CMK (cell line): Measurements from ENCODE around the gene ZFP90.

Experiments used
- DNase-seq: peaks from one replicate; pipeline ENCODE4 v3.0.0-alpha.2; 2010; ENCODE audit warnings: low read depth

ZFP90 gene

GRCh38 chr16:68590201-68590994 lies 51.3 kb downstream of the ZFP90 start:
- DNase-seq = no peak

DNA sequence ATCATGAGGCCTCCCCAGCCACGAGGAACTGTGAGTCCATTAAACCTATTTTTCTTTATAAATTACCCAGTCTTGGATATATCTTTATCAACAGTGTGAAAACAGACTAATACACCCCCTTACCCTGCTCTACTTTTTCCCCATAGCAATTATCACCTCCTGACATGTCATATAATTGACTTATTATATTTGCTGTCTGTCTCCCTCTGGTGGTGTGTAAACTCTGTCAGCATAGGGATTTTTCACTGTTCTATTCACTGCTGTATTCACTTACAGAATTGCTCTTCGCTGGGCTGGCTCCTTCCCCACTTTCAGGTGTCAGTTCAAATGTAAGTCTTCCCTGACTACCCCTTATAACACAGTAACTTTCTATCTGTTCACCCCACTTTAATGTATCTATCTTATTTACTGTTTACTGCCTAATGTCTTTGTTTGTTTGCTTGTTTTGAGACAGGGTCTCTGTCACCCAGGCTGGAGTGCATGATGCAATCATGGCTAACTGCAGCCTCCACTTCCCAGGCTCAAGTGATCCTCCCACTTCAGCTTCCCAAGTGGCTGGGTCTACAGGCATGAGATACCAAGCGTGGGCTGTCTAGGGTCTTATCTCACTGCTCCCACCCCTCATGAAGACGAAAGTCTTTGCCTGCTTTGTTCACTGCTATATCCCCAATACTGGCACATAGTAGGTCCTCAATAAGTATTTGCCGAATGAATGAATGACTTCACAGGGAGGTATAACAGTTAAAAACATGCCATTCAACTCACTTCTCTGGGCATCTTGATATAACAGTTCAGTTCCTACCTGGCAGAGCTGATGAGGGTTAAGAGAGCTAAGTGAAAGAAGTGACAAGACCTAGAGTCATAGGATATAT lies 53.6 kb downstream of the ZFP90 start:
- no peak for DNase-seq

- DNase-seq = no peak
Measured at GRCh38 chr16:68596266-68596665, 57.2 kb downstream of the ZFP90 start.

DNA sequence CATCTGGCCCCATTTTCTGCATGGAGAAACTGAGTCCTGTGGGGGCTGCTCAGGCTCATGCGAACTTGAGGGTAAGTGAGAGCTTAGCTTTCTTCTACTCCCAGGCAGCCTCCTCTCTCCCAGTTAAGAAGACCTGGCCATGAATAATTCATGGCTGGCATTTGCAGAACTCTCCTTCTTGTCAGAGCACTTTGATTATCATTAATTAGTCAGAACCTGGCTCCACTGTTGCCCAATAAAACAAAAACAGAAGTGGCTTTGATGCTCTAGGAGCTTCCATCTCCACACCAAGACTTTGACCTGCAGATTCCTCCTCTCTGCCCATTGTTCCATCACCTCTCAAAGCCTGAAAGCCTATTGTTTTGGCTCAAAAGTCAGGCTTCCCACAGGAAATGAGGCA lies 60.5 kb downstream of the ZFP90 start:
- no peak for DNase-seq

DNA sequence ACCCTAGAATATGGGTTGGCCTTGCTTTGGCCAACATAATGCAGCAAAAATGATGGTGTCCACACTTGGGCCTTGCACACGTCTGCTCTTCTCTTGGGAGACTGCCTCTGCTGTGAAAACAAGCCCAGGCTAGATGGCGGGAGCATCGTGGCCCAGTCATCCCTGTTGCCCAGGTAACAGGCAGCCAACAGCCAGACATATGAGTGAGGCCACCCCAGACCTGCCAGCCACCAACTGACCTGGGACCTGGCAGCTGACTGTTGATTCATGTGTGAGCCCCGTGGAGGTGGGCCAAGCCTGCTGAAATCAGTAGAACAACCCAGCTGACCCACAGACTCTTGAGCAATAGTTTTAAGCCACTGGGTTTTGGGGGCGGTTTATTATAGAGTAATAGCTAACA lies 66.7 kb downstream of the ZFP90 start:
- DNase-seq = no peak

DNA sequence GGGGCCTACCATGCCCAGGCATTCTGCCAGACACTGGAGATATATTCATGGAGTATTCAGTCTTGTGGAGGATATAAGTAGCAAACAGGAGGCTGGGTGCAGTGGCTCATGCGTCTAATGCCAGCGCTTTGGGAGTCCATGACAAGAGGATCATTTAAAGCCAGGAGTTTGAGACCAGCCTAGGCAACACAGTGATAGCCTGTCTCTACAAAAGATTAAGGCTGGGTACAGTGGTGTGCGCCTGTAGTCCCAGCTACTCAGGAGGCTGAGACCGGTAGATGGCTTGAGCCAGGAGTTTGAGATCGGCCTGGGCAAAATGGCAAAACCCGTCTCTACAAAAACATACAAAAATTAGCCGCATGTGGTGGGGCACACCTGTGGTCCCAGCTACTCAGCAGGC lies 68.4 kb downstream of the ZFP90 start:
- no peak for DNase-seq

- DNase-seq = no peak
Measured at GRCh38 chr16:68608330-68608729, 69.2 kb downstream of the ZFP90 start.

- no peak for DNase-seq
Measured at GRCh38 chr16:68612996-68613395, 73.9 kb downstream of the ZFP90 start.

- DNase-seq = no peak
Measured at GRCh38 chr16:68617734-68618133, 78.6 kb downstream of the ZFP90 start.
